Left lung (tissue), 10 donors: Measurements from ENCODE around the gene CCDC197. TPM values are rescaled to one million over a fixed set of nuclear protein-coding genes. Genes with fewer than 3 reads are reported as not detected.

Experiments used
- ATAC-seq: fragments of 200-7000 bp; cut with Tn5 transposase; one replicate; pipeline ENCODE4 v1.9.1; 2020; ENCODE audit warnings: moderate library complexity
- DNase-seq, 4 donors: peaks; one replicate each; pipeline ENCODE4 v3.0.0-alpha.2; 2013 to 2020
- H3K27ac ChIP-seq, 2 donors: fragments of 200-600 bp; sonication (generic) in 1 of 2; one replicate each; pipeline versions ENCODE4 v1.5.0 to v1.8.0; 2020 to 2021
- H3K27me3 ChIP-seq, 2 donors: fragments of 200-600 bp; sonication (generic) in 1 of 2; one replicate each; pipeline versions ENCODE4 v1.5.0 to v1.8.0; 2020 to 2021
- H3K36me3 ChIP-seq, 2 donors: fragments of 200-600 bp; sonication (generic) in 1 of 2; one replicate each; pipeline versions ENCODE4 v1.5.0 to v1.8.0; 2020 to 2021
- H3K4me1 ChIP-seq, 2 donors: fragments of 200-600 bp; one replicate each; pipeline ENCODE4 v1.8.0; 2021
- H3K4me3 ChIP-seq, 2 donors: fragments of 200-600 bp; sonication (generic) in 1 of 2; one replicate each; pipeline versions ENCODE4 v1.5.0 to v1.8.0; 2020 to 2021; ENCODE audit warnings: mild to moderate bottlenecking in 1 of 2
- H3K9me3 ChIP-seq, 2 donors: fragments of 200-600 bp; sonication (generic) in 1 of 2; one replicate each; pipeline versions ENCODE4 v1.5.0 to v1.8.0; 2020 to 2021
- CTCF ChIP-seq, 2 donors: fragments of 200-600 bp; sonication (generic) in 1 of 2; IDR thresholded peaks; one replicate each; pipeline versions ENCODE4 v1.5.0 to v1.8.0; 2021; ENCODE audit warnings: antibody characterized with exemption in 2 of 2
- intact Hi-C, 2 donors: fragments of 100-400 bp; cut with DNase I; formaldehyde crosslinking; loops; one replicate each; pipeline versions ENCODE4 v1.11.2 to v1.14.2; 2022
- polyA plus RNA-seq, 6 donors: library from polyadenylated mRNA; unstranded; fragments of 120-200 nt; gene quantifications; one replicate each; pipeline ENCODE4 v1.2.1, GENCODE V29; 2013; ENCODE audit not compliant: insufficient read length in 6 of 6
- total RNA-seq, 2 donors: library from RNA; stranded (reverse); fragmentation: NEBNext Ultra II Directional; extraction: Animal tissue kit (Norgen Biotek cat#: 25700); gene quantifications; one replicate each; pipeline ENCODE4 v1.2.1, GENCODE V29; 2021
- donor health status: DM: no; HTN: yes; CAD: no.
- donor health status: DM: no; HTN: no; CAD: no.

CCDC197 gene
- total and polyA plus RNA-seq, 8 donors, result not detected

- intact Hi-C loops, result no loop called here
- no peak for ATAC-seq
- Histone ChIP-seq H3K27ac (peak overlapping the region; percentile 6 to 64), H3K4me3 (no peak overlapping the region), H3K4me1 (peaks cover 5 to 27% of the 10 kb centered on the region in 2 donors), H3K36me3 (no peaks in the 10 kb centered on the region), H3K9me3 (no peaks in the 10 kb centered on the region), H3K27me3 (no peaks in the 10 kb centered on the region)
- no peak for TF ChIP-seq CTCF (IDR thresholded peaks at IDR 0.05)
- no peak for DNase-seq
These were observed 31.1 kb upstream of the CCDC197 start for GRCh38 chr14:93965946-93966474.

DNA sequence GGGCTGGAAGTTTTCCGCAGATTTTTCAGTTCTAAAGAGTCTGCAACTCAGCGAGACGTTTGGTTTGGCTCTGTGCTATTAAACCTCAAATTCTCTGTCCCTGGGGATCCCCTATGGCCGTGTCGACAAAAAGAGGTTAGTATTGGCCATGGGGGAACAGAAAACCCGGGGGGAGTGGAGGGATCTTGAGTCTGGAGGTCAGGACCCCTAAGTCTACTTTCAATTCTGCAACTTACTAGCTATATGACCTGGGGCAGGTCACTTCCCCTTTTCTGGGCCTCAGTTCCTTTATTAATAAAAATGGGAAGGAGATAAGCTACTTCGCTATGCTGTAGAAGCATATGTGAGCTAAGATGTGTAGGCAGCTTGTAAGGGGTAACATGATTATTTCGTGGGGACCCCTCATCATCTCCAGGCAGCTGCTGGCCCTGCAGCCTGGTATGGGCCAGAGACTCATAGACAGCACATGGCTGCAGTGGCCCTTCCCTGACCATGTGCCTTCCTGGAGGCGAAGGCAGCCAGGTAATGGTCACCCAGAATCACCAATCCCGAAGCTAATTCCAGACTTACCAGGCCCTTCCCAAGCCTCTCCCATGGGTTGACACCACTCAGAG lies 29.4 kb upstream of the CCDC197 start:
- ATAC-seq (no peak), DNase-seq (no peak)
- H3K4me3 ChIP-seq, result no peak overlapping the region
- no peak overlapping the region for H3K27ac ChIP-seq
- H3K27me3 ChIP-seq, result no peaks in the 10 kb centered on the region
- H3K9me3 ChIP-seq, result no peaks in the 10 kb centered on the region
- intact Hi-C loops, result no loop called here
- peaks cover 5 to 25% of the 10 kb centered on the region in 2 donors for H3K4me1 ChIP-seq
- TF ChIP-seq CTCF (IDR thresholded peaks at IDR 0.05), result no peak
- H3K36me3 ChIP-seq, result no peaks in the 10 kb centered on the region

GRCh38 chr14:93969082-93969828 lies 27.8 kb upstream of the CCDC197 start:
- TF ChIP-seq CTCF (IDR thresholded peaks at IDR 0.05), result no peak
- Histone ChIP-seq H3K27ac (no peak overlapping the region), H3K9me3 (no peaks in the 10 kb centered on the region), H3K27me3 (no peaks in the 10 kb centered on the region), H3K4me3 (no peak overlapping the region), H3K4me1 (peaks cover 5 to 21% of the 10 kb centered on the region in 2 donors), H3K36me3 (no peaks in the 10 kb centered on the region)
- ATAC-seq, result no peak
- DNase-seq, result no peak
- intact Hi-C loops, result no loop called here

- ATAC-seq (peak; percentile 62), DNase-seq (no peak)
- H3K4me1 ChIP-seq, result peaks cover 5 to 21% of the 10 kb centered on the region in 2 donors
These were observed 26.5 kb upstream of the CCDC197 start for GRCh38 chr14:93970585-93970964.

More at GRCh38 chr14:93970585-93970964, 26.5 kb upstream of the CCDC197 start:
- peak in 1 of 2 donors; percentile 9 for TF ChIP-seq CTCF (IDR thresholded peaks at IDR 0.05)
- Histone ChIP-seq H3K36me3 (no peaks in the 10 kb centered on the region), H3K4me3 (peak overlapping the region in 1 of 2 donors; percentile 29), H3K27ac (no peak overlapping the region), H3K9me3 (no peaks in the 10 kb centered on the region), H3K27me3 (no peaks in the 10 kb centered on the region)
- intact Hi-C loops, result no loop called here
